ENCODE data around the gene PODXL2.

DNA sequence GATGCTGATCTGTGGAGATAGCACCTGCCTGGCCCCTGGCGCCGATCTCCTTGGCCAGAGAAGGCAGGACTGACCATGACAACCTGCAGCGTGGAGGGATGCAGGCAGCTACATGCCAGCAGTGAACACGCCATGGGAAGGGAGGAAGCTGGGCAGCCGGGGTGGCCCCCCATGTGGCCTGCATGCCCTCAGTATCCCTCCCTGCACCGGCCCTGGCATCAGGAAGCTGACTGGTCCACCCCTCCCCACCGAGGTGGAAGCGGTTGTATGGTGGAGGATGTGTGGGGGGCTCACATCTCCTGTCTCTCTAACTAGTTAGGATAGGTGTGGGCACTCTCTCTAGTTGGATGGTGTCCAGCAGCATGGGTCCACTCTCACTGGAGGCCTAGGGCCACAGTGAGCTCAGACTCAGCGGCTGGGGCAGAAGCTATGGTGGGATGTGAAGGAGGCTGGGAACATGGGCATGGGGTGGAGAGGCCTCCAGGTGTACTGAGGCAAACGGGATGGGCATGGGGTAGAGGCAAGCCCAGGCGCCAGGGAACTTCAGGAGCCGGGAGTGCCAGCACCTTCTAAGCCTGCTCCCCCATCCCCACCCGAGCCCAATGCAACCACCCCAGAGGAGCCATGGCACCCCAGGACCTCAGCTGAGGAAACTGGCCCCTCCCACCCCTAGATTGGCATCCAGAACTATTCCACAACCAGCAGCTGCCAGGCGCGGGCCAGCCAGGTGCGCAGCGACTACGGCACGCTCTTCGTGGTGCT is 42.0 kb downstream of the PODXL2 start:
- TF ChIP-seq, protein P1, sequence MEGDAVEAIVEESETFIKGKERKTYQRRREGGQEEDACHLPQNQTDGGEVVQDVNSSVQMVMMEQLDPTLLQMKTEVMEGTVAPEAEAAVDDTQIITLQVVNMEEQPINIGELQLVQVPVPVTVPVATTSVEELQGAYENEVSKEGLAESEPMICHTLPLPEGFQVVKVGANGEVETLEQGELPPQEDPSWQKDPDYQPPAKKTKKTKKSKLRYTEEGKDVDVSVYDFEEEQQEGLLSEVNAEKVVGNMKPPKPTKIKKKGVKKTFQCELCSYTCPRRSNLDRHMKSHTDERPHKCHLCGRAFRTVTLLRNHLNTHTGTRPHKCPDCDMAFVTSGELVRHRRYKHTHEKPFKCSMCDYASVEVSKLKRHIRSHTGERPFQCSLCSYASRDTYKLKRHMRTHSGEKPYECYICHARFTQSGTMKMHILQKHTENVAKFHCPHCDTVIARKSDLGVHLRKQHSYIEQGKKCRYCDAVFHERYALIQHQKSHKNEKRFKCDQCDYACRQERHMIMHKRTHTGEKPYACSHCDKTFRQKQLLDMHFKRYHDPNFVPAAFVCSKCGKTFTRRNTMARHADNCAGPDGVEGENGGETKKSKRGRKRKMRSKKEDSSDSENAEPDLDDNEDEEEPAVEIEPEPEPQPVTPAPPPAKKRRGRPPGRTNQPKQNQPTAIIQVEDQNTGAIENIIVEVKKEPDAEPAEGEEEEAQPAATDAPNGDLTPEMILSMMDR (conservative IDR thresholded peaks at IDR 0.05; ENCODE audit: low read depth, low read length) = no peak
- no peak for TF ChIP-seq EZH2 (IDR thresholded peaks at IDR 0.05; ENCODE audit: borderline replicate concordance, low read depth, low read length, poor library complexity, severe bottlenecking)

Data from A673 (cell line).